GM12874 (cell line): ENCODE measurements around the gene PSMA1.

Experiments used
- TF ChIP-seq, protein P1 (sequence below): IDR thresholded peaks from 2 replicates; pipeline ENCODE4 v1.5.1; 2011; ENCODE audit warnings: low read depth, mild to moderate bottlenecking, control low read depth, low read length, moderate library complexity; ENCODE audit not compliant: insufficient read depth

Gene PSMA1

DNA sequence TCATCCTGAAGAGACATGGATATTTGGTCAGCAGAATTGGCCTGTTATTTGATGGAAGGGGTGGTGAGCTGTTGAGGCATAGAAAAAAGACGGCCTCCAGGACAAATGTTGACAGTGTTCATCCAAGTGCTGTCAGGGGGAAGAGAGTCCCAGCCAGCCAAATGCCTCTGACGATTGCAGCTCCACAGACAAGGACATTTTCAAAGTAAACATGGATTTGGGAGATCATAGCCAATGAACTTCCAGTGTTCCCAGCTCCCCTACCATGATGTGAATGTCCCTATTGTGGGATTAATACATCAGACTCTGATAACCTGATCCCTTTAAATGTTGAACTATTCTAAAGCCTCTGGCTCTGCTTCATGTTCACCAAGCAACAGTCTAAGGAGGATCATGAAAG, 31.2 kb upstream of the PSMA1 start:
- TF ChIP-seq, protein P1, sequence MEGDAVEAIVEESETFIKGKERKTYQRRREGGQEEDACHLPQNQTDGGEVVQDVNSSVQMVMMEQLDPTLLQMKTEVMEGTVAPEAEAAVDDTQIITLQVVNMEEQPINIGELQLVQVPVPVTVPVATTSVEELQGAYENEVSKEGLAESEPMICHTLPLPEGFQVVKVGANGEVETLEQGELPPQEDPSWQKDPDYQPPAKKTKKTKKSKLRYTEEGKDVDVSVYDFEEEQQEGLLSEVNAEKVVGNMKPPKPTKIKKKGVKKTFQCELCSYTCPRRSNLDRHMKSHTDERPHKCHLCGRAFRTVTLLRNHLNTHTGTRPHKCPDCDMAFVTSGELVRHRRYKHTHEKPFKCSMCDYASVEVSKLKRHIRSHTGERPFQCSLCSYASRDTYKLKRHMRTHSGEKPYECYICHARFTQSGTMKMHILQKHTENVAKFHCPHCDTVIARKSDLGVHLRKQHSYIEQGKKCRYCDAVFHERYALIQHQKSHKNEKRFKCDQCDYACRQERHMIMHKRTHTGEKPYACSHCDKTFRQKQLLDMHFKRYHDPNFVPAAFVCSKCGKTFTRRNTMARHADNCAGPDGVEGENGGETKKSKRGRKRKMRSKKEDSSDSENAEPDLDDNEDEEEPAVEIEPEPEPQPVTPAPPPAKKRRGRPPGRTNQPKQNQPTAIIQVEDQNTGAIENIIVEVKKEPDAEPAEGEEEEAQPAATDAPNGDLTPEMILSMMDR: no peak

DNA sequence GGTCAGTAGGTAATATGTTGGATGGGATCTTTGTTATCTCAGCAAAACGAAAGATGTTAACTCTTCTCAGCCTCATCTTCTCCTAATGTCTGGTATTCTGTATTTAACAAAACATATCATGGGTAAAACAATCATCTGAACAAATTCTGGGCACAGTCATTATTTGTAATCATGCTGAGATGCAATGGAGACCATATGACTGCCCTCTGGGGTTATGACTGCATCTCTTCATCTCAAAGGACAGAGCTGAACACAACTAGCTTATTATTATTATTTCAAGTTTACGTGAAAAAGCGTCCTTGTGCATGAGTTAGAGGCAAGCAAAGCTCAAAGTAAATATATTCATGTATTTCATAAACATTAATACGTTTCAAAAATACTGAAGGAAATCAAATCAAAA, 29.7 kb upstream of the PSMA1 start:
- TF ChIP-seq, protein P1: no peak

DNA sequence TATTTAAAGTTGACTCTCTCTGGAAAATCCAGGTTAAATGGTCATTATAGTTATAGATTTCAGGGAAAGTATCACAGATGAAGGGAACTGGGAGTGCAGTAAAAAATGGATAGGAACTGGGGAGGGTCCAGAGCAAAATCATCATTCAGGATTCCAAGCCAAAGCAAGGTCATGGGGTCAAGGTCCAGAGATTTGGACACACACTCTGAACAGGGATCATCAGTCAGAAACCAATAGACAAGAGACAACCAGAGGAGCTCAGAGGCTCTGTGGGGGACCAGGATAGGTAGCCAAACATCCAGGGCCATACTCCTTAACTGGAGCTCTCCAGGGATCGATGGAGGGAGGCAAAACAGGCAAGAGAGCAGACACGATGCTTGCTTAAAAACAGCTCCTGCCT, 27.3 kb upstream of the PSMA1 start:
- TF ChIP-seq, protein P1: no peak

DNA sequence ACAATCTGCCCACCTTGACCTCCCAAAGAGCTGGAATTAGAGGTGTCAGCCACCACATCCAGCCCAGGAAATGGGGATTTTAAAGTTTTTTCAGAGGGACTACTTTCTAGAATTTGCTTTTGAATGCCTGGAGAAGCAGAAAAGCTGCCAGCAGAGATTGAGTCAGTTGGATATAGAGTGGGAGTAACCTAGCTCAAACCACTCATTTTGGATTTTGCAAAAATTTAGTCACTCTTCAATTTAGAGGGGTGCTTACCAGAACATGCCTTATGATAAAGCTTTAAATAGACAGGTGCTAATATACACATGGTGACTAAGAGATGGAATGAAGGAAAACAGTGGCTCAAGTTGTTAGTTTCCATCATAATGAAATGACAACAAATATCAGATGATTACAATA, 26.5 kb upstream of the PSMA1 start:
- TF ChIP-seq, protein P1: no peak

DNA sequence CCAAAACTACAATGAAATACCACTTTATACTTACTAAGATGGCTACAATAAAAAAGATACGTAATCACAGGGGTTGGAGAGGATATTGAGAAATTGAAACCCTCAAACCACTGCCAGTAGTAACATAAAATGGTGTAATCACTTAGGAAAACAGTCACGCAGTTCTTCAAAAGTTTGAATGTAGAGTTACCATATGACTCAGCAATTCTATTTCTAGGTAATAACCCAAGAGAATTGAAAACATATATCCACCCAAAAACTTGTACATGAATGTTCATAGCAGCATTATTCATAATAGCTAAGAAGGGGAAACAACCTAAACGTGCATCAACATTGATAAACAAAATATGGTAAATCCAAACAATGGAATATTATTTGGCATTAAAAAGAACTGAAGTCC, 24.4 kb upstream of the PSMA1 start:
- TF ChIP-seq, protein P1: no peak

DNA sequence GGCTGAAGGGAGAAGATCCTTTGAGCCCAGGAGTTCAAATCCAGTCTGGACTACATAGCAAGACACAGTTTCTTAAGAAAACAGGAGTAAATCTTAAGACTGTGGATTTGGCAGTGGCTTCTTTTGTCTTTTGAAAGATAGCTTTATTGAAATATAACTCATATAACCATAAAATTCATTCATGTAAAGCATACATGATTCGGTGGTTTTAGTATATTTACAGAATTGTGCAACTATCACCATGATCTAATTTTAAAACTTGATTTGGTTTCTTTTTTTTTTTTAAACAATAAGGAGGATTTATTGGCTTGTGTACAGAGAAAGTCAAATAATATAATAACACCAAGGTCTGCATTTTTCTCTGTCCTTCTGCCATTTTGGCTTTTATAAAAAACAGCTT, 23.1 kb upstream of the PSMA1 start:
- TF ChIP-seq, protein P1: no peak

DNA sequence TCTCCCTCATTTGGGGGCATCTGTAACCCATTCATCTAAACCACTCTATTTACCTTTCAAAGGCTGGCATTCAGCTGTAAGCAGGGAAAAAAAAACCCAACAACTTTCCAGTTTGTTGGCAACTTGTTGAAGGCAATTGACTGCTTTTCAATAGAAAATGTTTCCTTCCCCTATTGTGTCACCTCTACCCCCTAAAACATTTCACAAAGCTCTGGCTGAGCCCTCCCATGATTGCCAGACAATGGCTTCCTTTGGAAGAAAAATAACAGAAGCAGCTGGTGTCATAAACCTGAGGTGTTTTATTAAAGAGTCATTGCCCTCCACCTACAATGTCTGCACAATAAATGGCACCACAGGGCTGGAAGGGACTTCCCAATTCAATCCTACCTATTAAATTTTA, 22.1 kb upstream of the PSMA1 start:
- TF ChIP-seq, protein P1: no peak
